Breast epithelium (tissue), 3 donors: ENCODE measurements around the gene ASIC5.

ENCODE experiments used
- CTCF ChIP-seq, 3 donors: fragments of 450-650 bp; IDR thresholded peaks; one replicate each; pipeline ENCODE4 v1.5.1; 2016 to 2017; ENCODE audit warnings: antibody characterized with exemption in 3 of 3, mild to moderate bottlenecking in 3 of 3, moderate library complexity in 3 of 3
- POLR2A ChIP-seq: fragments of 450-650 bp; IDR thresholded peaks from one replicate; pipeline ENCODE4 v1.6.1; 2016; ENCODE audit warnings: antibody characterized with exemption, mild to moderate bottlenecking, moderate library complexity

GRCh38 chr4:155911905-155912304 lies 45.8 kb upstream of the ASIC5 start:
- TF ChIP-seq POLR2A (no peak), CTCF (IDR thresholded peaks at IDR 0.05) (no peak)
